Islet precursor cell (in vitro differentiated cells): ENCODE data around the gene FAM25G.
"Not testable (repeated sequence)": the region's sequence is repeated elsewhere in the genome, so short reads cannot be mapped to it uniquely, and the experiment has no call there.

Experiments used
- DNase-seq: peaks from one replicate; pipeline ENCODE4 v3.0.0-alpha.2; 2018

FAM25G gene

GRCh38 chr10:47462577-47463358 is 28.7 kb downstream of the FAM25G start:
- DNase-seq = not testable (repeated sequence)

- peak; percentile 92 for DNase-seq
Measured at GRCh38 chr10:47461261-47461687, 30.2 kb downstream of the FAM25G start.

GRCh38 chr10:47458466-47459154 is 32.9 kb downstream of the FAM25G start:
- DNase-seq = peak; percentile 66

- DNase-seq = peak; percentile 35
Measured at GRCh38 chr10:47457826-47458225, 33.7 kb downstream of the FAM25G start.

GRCh38 chr10:47457528-47457820 is 34.0 kb downstream of the FAM25G start:
- no peak for DNase-seq

GRCh38 chr10:47456794-47457527 is 34.5 kb downstream of the FAM25G start:
- peak; percentile 48 for DNase-seq

GRCh38 chr10:47456079-47456785 is 35.3 kb downstream of the FAM25G start:
- DNase-seq = peak; percentile 40

DNA sequence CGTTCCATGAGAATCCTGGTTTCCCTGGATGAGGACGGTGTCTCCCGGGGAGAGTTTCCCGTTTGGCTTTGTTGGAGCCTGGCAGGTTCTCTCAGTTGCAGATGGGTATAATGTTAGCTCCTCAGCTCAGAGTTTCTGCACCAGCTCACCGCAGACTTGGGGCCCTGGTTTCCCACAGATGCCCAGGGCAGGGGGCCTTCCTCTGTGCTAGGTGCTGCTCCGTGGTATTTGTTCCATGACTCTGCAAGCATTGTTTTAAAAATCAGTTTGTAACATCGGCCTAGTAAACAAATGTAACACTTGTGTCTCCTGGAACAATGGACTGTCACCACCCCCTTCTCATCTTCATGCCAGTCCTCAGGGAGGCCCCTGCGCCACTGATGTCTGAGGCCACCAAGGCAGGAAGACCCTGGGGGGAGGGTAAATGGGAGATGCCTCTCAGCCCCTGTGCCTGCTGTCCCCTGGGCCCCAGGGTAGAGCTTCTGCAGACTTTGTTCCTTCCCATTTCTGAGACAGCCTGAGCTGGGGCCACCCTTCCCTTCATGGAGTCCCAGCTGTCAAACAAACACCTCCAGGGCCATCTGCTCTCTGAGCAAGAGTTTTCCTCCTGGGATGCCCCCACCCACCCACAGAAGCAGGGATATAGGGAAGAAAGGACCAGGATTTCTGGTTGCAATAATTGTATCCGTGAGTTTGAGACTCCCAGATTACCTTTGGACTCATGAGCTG is 36.0 kb downstream of the FAM25G start:
- DNase-seq = peak; percentile 37

- no peak for DNase-seq
Measured at GRCh38 chr10:47454780-47455058, 36.8 kb downstream of the FAM25G start.

DNA sequence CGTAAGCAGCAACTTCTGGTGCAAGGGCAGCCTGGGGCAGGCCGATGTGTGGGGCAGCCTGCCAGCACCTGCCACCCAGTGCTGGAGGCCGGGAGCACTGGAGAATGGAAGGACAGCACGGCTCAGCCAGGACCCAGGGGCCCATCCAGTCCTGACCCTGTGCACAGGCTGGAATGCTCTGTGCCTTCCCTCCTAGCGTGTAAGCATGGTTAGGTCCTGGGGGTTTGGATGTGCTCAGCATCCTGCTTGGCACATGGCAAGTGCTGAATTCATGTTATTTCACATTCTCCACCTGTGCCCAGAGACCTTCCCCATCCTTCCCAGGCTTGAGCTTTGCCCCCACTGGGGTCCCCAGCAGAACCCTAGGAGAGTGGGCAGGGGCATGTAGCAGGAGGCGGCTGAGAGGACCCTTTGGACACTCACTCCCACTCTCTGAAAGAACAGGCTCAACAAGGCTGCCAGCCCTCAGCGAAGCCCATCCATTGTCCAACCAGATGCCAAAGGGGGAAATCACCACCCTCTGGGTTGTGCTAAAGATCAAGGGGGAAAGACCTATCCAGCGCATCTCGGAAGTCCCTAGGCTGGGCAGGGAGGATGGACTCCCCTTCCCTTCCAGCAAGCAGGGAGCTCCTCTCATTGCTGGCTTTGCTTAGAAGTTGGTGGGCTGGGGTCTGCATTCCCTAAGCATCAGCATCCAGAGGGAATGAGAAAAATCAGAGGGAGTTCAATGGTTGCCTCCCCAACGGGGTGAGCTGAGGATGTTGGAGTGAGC is 37.3 kb downstream of the FAM25G start:
- DNase-seq = peak; percentile 51

- DNase-seq = peak; percentile 41
Measured at GRCh38 chr10:47453141-47454007, 38.1 kb downstream of the FAM25G start.

DNA sequence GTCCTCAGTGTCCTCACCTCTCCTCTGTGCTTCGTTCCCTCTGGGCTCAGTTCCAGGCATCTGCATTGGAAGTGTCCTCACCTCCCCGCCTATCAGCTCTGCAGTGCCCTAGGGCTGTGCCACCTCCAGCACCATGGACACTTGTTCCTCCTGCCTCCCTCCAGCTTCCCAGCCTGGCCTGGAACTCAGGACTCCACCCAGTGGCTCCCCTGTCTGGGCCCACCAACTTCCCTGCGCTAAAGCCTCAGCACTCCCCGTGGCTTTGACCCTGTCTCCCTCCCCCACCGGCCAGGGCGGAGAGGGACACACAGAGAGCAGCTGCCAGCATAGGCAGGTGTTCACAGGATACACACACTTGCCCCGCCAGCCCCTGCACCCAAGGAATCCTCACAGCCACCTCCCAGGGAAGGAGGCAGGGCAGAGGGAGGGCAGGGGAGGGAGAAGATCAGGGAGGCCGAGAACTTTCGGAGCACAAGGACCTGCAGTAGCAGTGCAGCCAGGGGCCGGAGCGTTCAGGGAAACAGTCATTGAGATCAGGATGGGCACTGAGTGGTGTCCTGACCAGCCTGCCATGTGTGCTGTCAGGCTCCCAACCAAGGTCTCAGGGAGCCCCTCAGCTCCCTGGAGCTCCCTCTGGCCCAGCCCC is 38.9 kb downstream of the FAM25G start:
- peak; percentile 59 for DNase-seq

- no peak for DNase-seq
Measured at GRCh38 chr10:47451998-47452494, 39.5 kb downstream of the FAM25G start.

GRCh38 chr10:47451273-47451997 is 40.1 kb downstream of the FAM25G start:
- peak; percentile 46 for DNase-seq

GRCh38 chr10:47450442-47450841 is 41.1 kb downstream of the FAM25G start:
- peak; percentile 38 for DNase-seq

- peak; percentile 49 for DNase-seq
Measured at GRCh38 chr10:47449979-47450378, 41.5 kb downstream of the FAM25G start.

GRCh38 chr10:47449102-47449978 is 42.2 kb downstream of the FAM25G start:
- peak; percentile 60 for DNase-seq

DNA sequence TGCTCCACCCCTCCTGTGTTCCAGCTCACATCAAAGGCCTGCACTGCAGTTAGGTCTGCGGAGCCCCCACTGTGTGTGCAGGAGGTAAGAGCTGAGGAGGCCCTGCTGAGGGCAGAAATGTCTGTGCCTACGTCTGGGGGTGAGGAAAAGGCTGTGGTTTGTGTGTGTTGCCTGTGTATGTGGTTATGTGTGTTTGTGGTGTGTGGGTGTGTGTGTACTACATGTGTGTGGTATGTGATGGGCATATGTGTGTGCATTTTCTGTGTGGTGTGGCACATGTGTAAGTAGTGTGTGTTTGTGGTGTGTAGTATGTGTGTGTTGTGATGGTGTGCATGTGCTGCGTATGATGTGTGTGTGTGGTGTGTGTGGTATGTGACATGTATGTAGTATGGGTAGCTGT is 43.8 kb downstream of the FAM25G start:
- no peak for DNase-seq
